RWPE2 (cell line): ENCODE results near the gene VTI1A.
A peak's percentile ranks its signal among the peaks of the same experiment; 100 is the strongest.

ENCODE experiments used
- ATAC-seq: fragments of 200-7000 bp; cut with Tn5 transposase; 3 replicates; pipeline ENCODE4 v1.9.1; 2021; ENCODE audit warnings: low read depth
- DNase-seq: peaks from one replicate; pipeline ENCODE4 v3.0.0-alpha.2; 2020; ENCODE audit warnings: low spot score
- H3K27ac ChIP-seq: fragments of 450-650 bp; 2 replicates; pipeline ENCODE4 v1.5.1; 2017; ENCODE audit warnings: mild to moderate bottlenecking; ENCODE audit not compliant: poor library complexity, severe bottlenecking
- H3K27me3 ChIP-seq: fragments of 250-450 bp; sonication (Bioruptor Pico); 2 replicates; pipeline ENCODE4 v1.5.1; 2021; ENCODE audit warnings: mild to moderate bottlenecking, moderate library complexity; ENCODE audit not compliant: insufficient read depth, poor library complexity, severe bottlenecking
- H3K36me3 ChIP-seq: fragments of 250-450 bp; sonication (Bioruptor Pico); 2 replicates; pipeline ENCODE4 v1.5.1; 2020; ENCODE audit warnings: low read depth, mild to moderate bottlenecking, moderate library complexity
- H3K4me1 ChIP-seq: fragments of 250-450 bp; sonication (Bioruptor Pico); 2 replicates; pipeline ENCODE4 v1.5.1; 2021; ENCODE audit warnings: mild to moderate bottlenecking, moderate library complexity; ENCODE audit not compliant: insufficient read depth, poor library complexity, severe bottlenecking
- H3K4me3 ChIP-seq: fragments of 250-450 bp; sonication (Bioruptor Pico); 2 replicates; pipeline ENCODE4 v1.5.1; 2021; ENCODE audit warnings: mild to moderate bottlenecking, moderate library complexity; ENCODE audit not compliant: severe bottlenecking
- H3K9me3 ChIP-seq: fragments of 250-450 bp; sonication (Bioruptor Pico); 2 replicates; pipeline ENCODE4 v1.5.1; 2021; ENCODE audit warnings: mild to moderate bottlenecking, moderate library complexity; ENCODE audit not compliant: severe bottlenecking
- TF ChIP-seq, protein P1 (sequence below): fragments of 450-650 bp; IDR thresholded peaks from one replicate; pipeline ENCODE4 v1.5.1; 2017; ENCODE audit warnings: mild to moderate bottlenecking, moderate library complexity; ENCODE audit not compliant: poor library complexity, severe bottlenecking

Gene VTI1A

GRCh38 chr10:112663234-112664125 is 216.5 kb downstream of the VTI1A start:
- DNase-seq (no peak), ATAC-seq (peak; percentile 98)

DNA sequence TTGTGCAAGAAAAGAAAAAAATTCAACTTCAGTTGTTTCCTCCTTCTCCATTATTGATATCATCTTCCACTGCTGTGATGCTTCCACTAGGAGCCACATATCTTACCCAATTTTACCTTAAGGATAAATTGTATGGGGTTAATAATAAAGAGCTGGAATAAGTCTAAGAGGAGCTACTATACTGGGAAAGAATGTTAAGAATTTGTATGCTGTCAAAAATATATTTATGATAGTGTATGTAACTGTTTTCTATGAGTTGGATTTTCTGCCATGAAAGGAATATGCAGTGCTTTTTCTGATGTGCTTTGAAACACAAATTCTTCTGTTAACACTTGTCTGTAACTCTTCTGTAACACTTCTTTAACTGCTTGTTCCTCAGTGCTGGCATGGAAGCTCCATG is 219.1 kb downstream of the VTI1A start:
- Histone ChIP-seq H3K27me3 (no peaks in the 10 kb centered on the region), H3K36me3 (no peaks in the 10 kb centered on the region), H3K9me3 (no peaks in the 10 kb centered on the region), H3K27ac (no peak overlapping the region), H3K4me3 (no peak overlapping the region), H3K4me1 (peaks cover 10% of the 10 kb centered on the region)
- DNase-seq (no peak), ATAC-seq (no peak)
- TF ChIP-seq, protein P1, sequence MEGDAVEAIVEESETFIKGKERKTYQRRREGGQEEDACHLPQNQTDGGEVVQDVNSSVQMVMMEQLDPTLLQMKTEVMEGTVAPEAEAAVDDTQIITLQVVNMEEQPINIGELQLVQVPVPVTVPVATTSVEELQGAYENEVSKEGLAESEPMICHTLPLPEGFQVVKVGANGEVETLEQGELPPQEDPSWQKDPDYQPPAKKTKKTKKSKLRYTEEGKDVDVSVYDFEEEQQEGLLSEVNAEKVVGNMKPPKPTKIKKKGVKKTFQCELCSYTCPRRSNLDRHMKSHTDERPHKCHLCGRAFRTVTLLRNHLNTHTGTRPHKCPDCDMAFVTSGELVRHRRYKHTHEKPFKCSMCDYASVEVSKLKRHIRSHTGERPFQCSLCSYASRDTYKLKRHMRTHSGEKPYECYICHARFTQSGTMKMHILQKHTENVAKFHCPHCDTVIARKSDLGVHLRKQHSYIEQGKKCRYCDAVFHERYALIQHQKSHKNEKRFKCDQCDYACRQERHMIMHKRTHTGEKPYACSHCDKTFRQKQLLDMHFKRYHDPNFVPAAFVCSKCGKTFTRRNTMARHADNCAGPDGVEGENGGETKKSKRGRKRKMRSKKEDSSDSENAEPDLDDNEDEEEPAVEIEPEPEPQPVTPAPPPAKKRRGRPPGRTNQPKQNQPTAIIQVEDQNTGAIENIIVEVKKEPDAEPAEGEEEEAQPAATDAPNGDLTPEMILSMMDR: no peak

More at GRCh38 chr10:112663234-112664125, 216.5 kb downstream of the VTI1A start:
- Histone ChIP-seq H3K36me3 (no peaks in the 10 kb centered on the region), H3K27ac (peak overlapping the region; percentile 22), H3K4me1 (peaks cover 23% of the 10 kb centered on the region), H3K27me3 (no peaks in the 10 kb centered on the region), H3K4me3 (no peak overlapping the region), H3K9me3 (no peaks in the 10 kb centered on the region)
- TF ChIP-seq, protein P1: no peak

- TF ChIP-seq, protein P1: no peak
- H3K27ac ChIP-seq: no peak overlapping the region
- H3K27me3 ChIP-seq: no peaks in the 10 kb centered on the region
- no peak overlapping the region for H3K4me3 ChIP-seq
- no peaks in the 10 kb centered on the region for H3K36me3 ChIP-seq
- H3K9me3 ChIP-seq: no peaks in the 10 kb centered on the region
- no peak for ATAC-seq
- H3K4me1 ChIP-seq: no peaks in the 10 kb centered on the region
- DNase-seq: no peak
Observed at GRCh38 chr10:112669989-112670388, 223.0 kb downstream of the VTI1A start.

DNA sequence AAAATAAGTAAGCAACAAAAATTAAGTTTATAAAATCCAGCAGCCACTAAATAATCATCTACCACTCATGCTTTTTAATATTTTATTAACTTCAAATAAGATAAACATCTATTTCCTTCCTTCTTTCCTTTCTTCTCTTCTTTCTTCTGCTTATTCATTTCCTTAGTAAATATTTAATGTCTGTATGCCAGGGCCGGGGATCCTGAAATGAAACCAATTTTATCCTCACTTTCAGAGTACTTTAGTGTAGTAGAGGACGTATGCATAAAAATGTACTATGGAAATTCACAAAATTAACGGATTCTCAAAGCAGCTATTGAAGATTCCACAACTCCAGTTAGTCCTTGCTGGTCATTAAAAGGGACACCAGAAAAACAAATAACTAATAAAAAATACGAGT is 224.7 kb downstream of the VTI1A start:
- Histone ChIP-seq H3K27ac (no peak overlapping the region), H3K9me3 (no peaks in the 10 kb centered on the region), H3K4me1 (no peaks in the 10 kb centered on the region), H3K27me3 (no peaks in the 10 kb centered on the region), H3K36me3 (no peaks in the 10 kb centered on the region), H3K4me3 (no peak overlapping the region)
- DNase-seq (no peak), ATAC-seq (no peak)
- TF ChIP-seq, protein P1: no peak

- Histone ChIP-seq H3K27ac (no peak overlapping the region), H3K4me1 (no peaks in the 10 kb centered on the region), H3K9me3 (no peaks in the 10 kb centered on the region), H3K36me3 (no peaks in the 10 kb centered on the region), H3K4me3 (no peak overlapping the region), H3K27me3 (no peaks in the 10 kb centered on the region)
- no peak for ATAC-seq
- DNase-seq: no peak
- TF ChIP-seq, protein P1: no peak
Observed at GRCh38 chr10:112672706-112673105, 225.7 kb downstream of the VTI1A start.
